Measurements from ENCODE around the gene TMEM190. TPM values are rescaled to one million over a fixed set of nuclear protein-coding genes. Genes with fewer than 3 reads are reported as not detected.
A peak's percentile ranks its signal among the peaks of the same experiment; 100 is the strongest.

Gene TMEM190
- total and polyA plus RNA-seq, 10 of the 15 experiments (the other 5 are each of a cell fraction or from before 2014, with no cell fraction given), result not detected

GRCh38 chr19:55385724-55386492 lies 9.3 kb downstream of the TMEM190 start, which contains the start of gene RPL28 (continued):
- peak; percentile 89 for TF ChIP-seq GABPA (IDR thresholded peaks at IDR 0.05; ENCODE audit: low read depth)
- no peak for TF ChIP-seq CHD2 (IDR thresholded peaks at IDR 0.05; ENCODE audit: borderline replicate concordance, low read depth, low read length)
- TF ChIP-seq SREBF1 (IDR thresholded peaks at IDR 0.05; ENCODE audit: low read length), result peak; percentile 33; the same call in 1 of the 2 replicates
- no peak for TF ChIP-seq NR2C2 (IDR thresholded peaks at IDR 0.05; ENCODE audit: borderline replicate concordance, control insufficient read depth, insufficient read length, low read depth)
- no peak for TF ChIP-seq FOS (IDR thresholded peaks at IDR 0.05; ENCODE audit: borderline replicate concordance, extremely low read depth, insufficient read length)
- no peak for TF ChIP-seq RBBP5 (conservative IDR thresholded peaks at IDR 0.05)
- no peak for TF ChIP-seq ZNF24 (IDR thresholded peaks at IDR 0.05)
- no peak for TF ChIP-seq RFX5 (IDR thresholded peaks at IDR 0.05; ENCODE audit: low read depth, low read length)
- no peak for TF ChIP-seq SMC3 (IDR thresholded peaks at IDR 0.05; ENCODE audit: borderline replicate concordance, low read length)
- no peak for TF ChIP-seq IRF4 (IDR thresholded peaks at IDR 0.05; ENCODE audit: low read depth, low read length)
- TF ChIP-seq PAX5 (IDR thresholded peaks at IDR 0.05; ENCODE audit: borderline replicate concordance, low read depth, low read length), result peak; percentile 63; the same call in 1 of the 2 replicates
- TF ChIP-seq KAT2A (conservative IDR thresholded peaks at IDR 0.05; ENCODE audit: control insufficient read depth, low read depth, low read length), result no peak
- TF ChIP-seq ZNF687 (IDR thresholded peaks at IDR 0.05), result peak; percentile 73
- TF ChIP-seq CHD4 (IDR thresholded peaks at IDR 0.05), result no peak
- TF ChIP-seq SIX5 (IDR thresholded peaks at IDR 0.05; ENCODE audit: low read depth, low read length, severe bottlenecking), result no peak
- TF ChIP-seq PKNOX1 (IDR thresholded peaks at IDR 0.05), result peak; percentile 62; the same call in 1 of the 2 replicates
- peak; percentile 100 for TF ChIP-seq POLR2A (IDR thresholded peaks at IDR 0.05; ENCODE audit: low read depth, low read length)
- peak; percentile 90 for TF ChIP-seq SPI1 (IDR thresholded peaks at IDR 0.05; ENCODE audit: borderline replicate concordance, insufficient read depth, low read depth, low read length)
- TF ChIP-seq BCLAF1 (IDR thresholded peaks at IDR 0.05), result no peak; the same call in 1 of the 2 replicates
- no peak for TF ChIP-seq SUPT20H (IDR thresholded peaks at IDR 0.05; ENCODE audit: borderline replicate concordance, control insufficient read depth, low read depth, low read length)
- peak; percentile 90; the same call in 1 of the 2 replicates for TF ChIP-seq CBFB (IDR thresholded peaks at IDR 0.05; ENCODE audit: low read depth)
- TF ChIP-seq SMARCA5 (IDR thresholded peaks at IDR 0.05), result peak; percentile 81
- TF ChIP-seq MEF2B (IDR thresholded peaks at IDR 0.05; ENCODE audit: partially characterized antibody, poor library complexity, severe bottlenecking), result peak; percentile 36
- no peak for TF ChIP-seq MYB (IDR thresholded peaks at IDR 0.05; ENCODE audit: borderline replicate concordance, low read depth, low read length)

All from GM12878 (cell line).